Vagina (tissue), 2 donors: ENCODE results near the gene CD9. TPM values are rescaled to one million over a fixed set of nuclear protein-coding genes. Genes with fewer than 3 reads are reported as not detected.

ENCODE experiments used
- DNase-seq, 2 donors: peaks; one replicate each; pipeline ENCODE4 v3.0.0-alpha.2; 2017; ENCODE audit errors: extremely low spot score in 2 of 2
- H3K27ac ChIP-seq: fragments of 200-600 bp; sonication (generic); one replicate; pipeline ENCODE4 v1.5.1; 2019
- H3K27me3 ChIP-seq: fragments of 200-600 bp; sonication (generic); one replicate; pipeline ENCODE4 v1.5.1; 2019
- H3K36me3 ChIP-seq, 2 donors: fragments of 200-600 bp; sonication (generic); one replicate each; pipeline ENCODE4 v1.5.1; 2017 to 2019
- H3K4me1 ChIP-seq: fragments of 200-600 bp; sonication (generic); one replicate; pipeline ENCODE4 v1.5.1; 2019
- H3K4me3 ChIP-seq, 2 donors: fragments of 200-600 bp; sonication (generic); 1 replicate in 1 of 2; 2 replicates in 1 of 2; pipeline ENCODE4 v1.5.1; 2016 to 2019
- H3K9me3 ChIP-seq: fragments of 200-600 bp; sonication (generic); one replicate; pipeline ENCODE4 v1.5.1; 2019
- POLR2A ChIP-seq, 2 donors: fragments of 450-650 bp; IDR thresholded peaks; one replicate each; pipeline ENCODE4 v1.6.1; 2017; ENCODE audit warnings: antibody characterized with exemption in 2 of 2, mild to moderate bottlenecking in 2 of 2, moderate library complexity in 2 of 2
- POLR2AphosphoS5 ChIP-seq, 2 donors: sonication (generic); formaldehyde crosslinking; IDR thresholded peaks; one replicate each; pipeline ENCODE4 v1.9.0; 2017; ENCODE audit warnings: antibody characterized with exemption in 2 of 2, mild to moderate bottlenecking in 2 of 2, low read depth in 1 of 2; ENCODE audit not compliant: insufficient read depth in 1 of 2
- intact Hi-C: fragments of 100-400 bp; cut with DNase I; formaldehyde crosslinking; loops from one replicate; pipeline ENCODE4 v1.15.1; 2023
- total RNA-seq: library from RNA; depleted of rRNA; stranded (reverse); fragments of >200 nt; gene quantifications from one replicate; pipeline ENCODE4 v1.2.3, GENCODE V29; 2016
- TF ChIP-seq, protein P1 (sequence below), 3 experiments: fragments of 450-650 bp in 2 of 3; fragments of 200-600 bp in 1 of 3; sonication (generic) in 1 of 3; IDR thresholded peaks; one replicate each; pipeline ENCODE4 v1.5.1; 2017 to 2019; ENCODE audit warnings: antibody characterized with exemption in 3 of 3, mild to moderate bottlenecking in 2 of 3, moderate library complexity in 2 of 3

The CD9 gene
- total RNA-seq, 1 donor from 2014 or later: 366 TPM

DNA sequence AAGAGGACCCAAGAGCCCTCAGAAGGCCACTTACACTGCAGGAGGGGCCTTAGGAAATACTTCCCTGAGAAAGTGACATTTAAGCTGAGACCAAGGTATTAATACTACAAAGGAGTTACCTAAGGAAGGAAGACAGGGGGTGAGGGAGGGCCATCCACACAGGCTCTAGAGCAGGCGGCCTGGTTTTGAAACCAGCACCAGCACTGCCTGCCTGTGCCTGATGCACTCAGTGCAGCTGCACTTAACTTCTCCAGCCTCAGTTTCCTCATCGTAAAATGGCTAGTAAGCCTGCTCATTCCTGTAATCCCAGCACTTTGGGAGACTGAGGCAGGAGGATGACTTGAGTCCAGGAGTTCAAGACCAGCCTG lies 64.8 kb downstream of the CD9 start:
- H3K36me3 ChIP-seq: no peaks in the 10 kb centered on the region
- TF ChIP-seq POLR2AphosphoS5 (IDR thresholded peaks at IDR 0.05; ENCODE audit: insufficient read depth in 1 of 2, low read depth in 1 of 2) (no peak), POLR2A (IDR thresholded peaks at IDR 0.05) (no peak)
- TF ChIP-seq, protein P1, sequence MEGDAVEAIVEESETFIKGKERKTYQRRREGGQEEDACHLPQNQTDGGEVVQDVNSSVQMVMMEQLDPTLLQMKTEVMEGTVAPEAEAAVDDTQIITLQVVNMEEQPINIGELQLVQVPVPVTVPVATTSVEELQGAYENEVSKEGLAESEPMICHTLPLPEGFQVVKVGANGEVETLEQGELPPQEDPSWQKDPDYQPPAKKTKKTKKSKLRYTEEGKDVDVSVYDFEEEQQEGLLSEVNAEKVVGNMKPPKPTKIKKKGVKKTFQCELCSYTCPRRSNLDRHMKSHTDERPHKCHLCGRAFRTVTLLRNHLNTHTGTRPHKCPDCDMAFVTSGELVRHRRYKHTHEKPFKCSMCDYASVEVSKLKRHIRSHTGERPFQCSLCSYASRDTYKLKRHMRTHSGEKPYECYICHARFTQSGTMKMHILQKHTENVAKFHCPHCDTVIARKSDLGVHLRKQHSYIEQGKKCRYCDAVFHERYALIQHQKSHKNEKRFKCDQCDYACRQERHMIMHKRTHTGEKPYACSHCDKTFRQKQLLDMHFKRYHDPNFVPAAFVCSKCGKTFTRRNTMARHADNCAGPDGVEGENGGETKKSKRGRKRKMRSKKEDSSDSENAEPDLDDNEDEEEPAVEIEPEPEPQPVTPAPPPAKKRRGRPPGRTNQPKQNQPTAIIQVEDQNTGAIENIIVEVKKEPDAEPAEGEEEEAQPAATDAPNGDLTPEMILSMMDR (IDR thresholded peaks at IDR 0.05): no peak
- H3K9me3 ChIP-seq: no peaks in the 10 kb centered on the region
- peaks cover 8% of the 10 kb centered on the region for H3K4me1 ChIP-seq
- H3K27me3 ChIP-seq: no peaks in the 10 kb centered on the region
- H3K27ac ChIP-seq: no peak overlapping the region
- H3K4me3 ChIP-seq: no peak overlapping the region
- no peak for DNase-seq
- intact Hi-C loops: no loop called here

DNA sequence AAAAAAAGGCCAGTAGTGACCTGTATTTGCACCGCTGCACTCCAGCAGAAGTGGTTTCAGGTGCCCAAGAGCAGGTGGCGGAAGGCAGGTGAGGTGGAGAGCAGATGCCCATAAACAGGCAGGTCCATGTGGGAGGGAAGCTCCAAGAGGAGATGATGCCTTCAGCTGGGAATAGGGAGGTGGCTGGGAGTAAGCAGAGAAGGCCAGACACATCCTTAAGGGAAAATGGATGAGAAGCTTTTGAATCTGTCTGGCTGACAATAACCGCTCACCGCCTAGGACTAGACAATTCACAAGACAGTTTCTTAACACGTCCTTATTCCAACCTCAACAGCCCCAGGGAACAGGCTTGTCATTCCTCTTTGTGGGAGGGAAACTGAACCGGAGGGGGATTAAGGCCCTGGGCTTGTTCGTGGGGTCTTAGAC lies 66.4 kb downstream of the CD9 start:
- Histone ChIP-seq H3K4me1 (peaks cover 8% of the 10 kb centered on the region), H3K9me3 (no peaks in the 10 kb centered on the region), H3K27me3 (no peaks in the 10 kb centered on the region), H3K4me3 (no peak overlapping the region), H3K27ac (no peak overlapping the region), H3K36me3 (no peaks in the 10 kb centered on the region)
- TF ChIP-seq POLR2A (IDR thresholded peaks at IDR 0.05): no peak
- TF ChIP-seq, protein P1 (IDR thresholded peaks at IDR 0.05): no peak
- TF ChIP-seq POLR2AphosphoS5 (IDR thresholded peaks at IDR 0.05; ENCODE audit: insufficient read depth in 1 of 2, low read depth in 1 of 2): no peak
- DNase-seq: no peak
- intact Hi-C loops: no loop called here

DNA sequence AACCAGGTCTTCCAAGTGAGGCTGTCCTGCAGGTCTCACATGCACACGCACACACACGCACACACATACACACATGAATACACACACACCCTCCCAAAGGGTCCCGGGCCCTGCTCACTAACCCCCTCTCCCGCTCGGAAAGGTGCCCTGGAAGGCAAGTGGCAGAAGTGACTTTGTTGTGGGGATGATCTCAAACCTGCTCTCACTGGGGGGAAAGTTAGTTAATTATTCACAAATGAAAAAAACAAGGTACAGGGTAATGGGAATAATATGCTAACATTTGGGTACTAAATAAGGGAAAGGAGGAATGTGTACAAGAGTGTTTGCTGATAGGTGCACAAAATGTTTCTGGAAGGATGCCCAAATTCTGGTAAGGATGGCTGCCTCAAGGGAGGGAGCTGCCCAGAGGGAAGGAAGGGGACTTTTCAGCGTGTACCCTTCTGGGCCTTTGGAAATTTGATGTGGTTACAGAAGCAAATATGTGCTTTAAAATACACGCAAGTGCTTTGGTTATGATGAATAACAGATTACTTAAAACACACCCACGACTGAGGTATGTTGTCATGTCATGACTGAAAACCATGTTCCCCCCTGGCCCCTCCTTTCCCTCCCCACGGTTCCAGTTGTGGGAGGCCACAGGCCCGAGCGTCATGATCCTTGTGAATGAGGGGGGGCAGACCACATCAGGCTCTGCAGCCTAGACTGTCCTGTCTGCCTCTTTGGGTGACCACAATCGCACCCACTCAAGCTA lies 66.9 kb downstream of the CD9 start:
- H3K9me3 ChIP-seq: no peaks in the 10 kb centered on the region
- TF ChIP-seq POLR2A (IDR thresholded peaks at IDR 0.05): no peak
- TF ChIP-seq POLR2AphosphoS5 (IDR thresholded peaks at IDR 0.05; ENCODE audit: insufficient read depth in 1 of 2, low read depth in 1 of 2): no peak

GRCh38 chr12:6268484-6269157 lies 68.4 kb downstream of the CD9 start:
- H3K27ac ChIP-seq: no peak overlapping the region

More for the DNA sequence above, 66.9 kb downstream of the CD9 start:
- intact Hi-C loops: no loop called here
- no peaks in the 10 kb centered on the region for H3K36me3 ChIP-seq
- peaks cover 8% of the 10 kb centered on the region for H3K4me1 ChIP-seq
- no peak for DNase-seq
- no peaks in the 10 kb centered on the region for H3K27me3 ChIP-seq
- no peak overlapping the region for H3K4me3 ChIP-seq
- no peak overlapping the region for H3K27ac ChIP-seq

DNA sequence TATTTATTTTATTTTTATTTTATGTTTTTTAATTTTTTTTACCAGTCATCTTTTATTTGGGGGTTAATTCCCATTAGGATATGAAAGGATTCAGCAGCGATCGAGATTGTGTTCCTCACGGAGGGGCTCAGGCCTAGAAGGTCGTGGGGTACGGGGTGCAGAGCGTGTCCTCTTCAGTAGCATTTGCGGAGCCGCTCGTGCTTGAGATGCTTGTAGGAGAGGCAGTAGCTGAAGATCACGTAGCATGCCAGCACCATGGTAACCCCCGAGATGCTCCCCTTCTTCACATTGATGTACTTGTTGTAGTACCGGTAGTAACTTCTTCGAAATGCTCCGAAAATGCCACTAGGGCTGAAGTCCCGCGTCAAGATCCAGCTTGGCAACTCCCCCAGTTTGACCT lies 69.8 kb downstream of the CD9 start:
- TF ChIP-seq POLR2AphosphoS5 (IDR thresholded peaks at IDR 0.05; ENCODE audit: insufficient read depth in 1 of 2, low read depth in 1 of 2) (no peak), POLR2A (IDR thresholded peaks at IDR 0.05) (no peak)
- TF ChIP-seq, protein P1 (IDR thresholded peaks at IDR 0.05): no peak
- H3K4me3 ChIP-seq: no peak overlapping the region
- peaks cover 32% of the 10 kb centered on the region for H3K4me1 ChIP-seq
- H3K27ac ChIP-seq: no peak overlapping the region
- no peaks in the 10 kb centered on the region for H3K36me3 ChIP-seq
- H3K9me3 ChIP-seq: no peaks in the 10 kb centered on the region
- intact Hi-C loops: no loop called here
- no peak for DNase-seq
- H3K27me3 ChIP-seq: no peaks in the 10 kb centered on the region

More at GRCh38 chr12:6268484-6269157, 68.4 kb downstream of the CD9 start:
- Histone ChIP-seq H3K4me3 (no peak overlapping the region), H3K9me3 (no peaks in the 10 kb centered on the region), H3K4me1 (peaks cover 19% of the 10 kb centered on the region), H3K36me3 (no peaks in the 10 kb centered on the region), H3K27me3 (no peaks in the 10 kb centered on the region)
- TF ChIP-seq, protein P1 (IDR thresholded peaks at IDR 0.05): no peak
- TF ChIP-seq POLR2A (IDR thresholded peaks at IDR 0.05): no peak
- TF ChIP-seq POLR2AphosphoS5 (IDR thresholded peaks at IDR 0.05; ENCODE audit: insufficient read depth in 1 of 2, low read depth in 1 of 2): no peak
- no peak for DNase-seq
- intact Hi-C loops: no loop called here
